HG03571 (cell line): ENCODE measurements around the gene CTU2.
A peak's percentile ranks its signal among the peaks of the same experiment; 100 is the strongest.

Experiments
- ATAC-seq: cut with Tn5 transposase; IDR thresholded peaks from one replicate; pipeline ENCODE4 v1.9.1; 2021; ENCODE audit not compliant: unreplicated experiment

The CTU2 gene

GRCh38 chr16:88681084-88681680 is 25.1 kb upstream of the CTU2 start:
- no peak for ATAC-seq

DNA sequence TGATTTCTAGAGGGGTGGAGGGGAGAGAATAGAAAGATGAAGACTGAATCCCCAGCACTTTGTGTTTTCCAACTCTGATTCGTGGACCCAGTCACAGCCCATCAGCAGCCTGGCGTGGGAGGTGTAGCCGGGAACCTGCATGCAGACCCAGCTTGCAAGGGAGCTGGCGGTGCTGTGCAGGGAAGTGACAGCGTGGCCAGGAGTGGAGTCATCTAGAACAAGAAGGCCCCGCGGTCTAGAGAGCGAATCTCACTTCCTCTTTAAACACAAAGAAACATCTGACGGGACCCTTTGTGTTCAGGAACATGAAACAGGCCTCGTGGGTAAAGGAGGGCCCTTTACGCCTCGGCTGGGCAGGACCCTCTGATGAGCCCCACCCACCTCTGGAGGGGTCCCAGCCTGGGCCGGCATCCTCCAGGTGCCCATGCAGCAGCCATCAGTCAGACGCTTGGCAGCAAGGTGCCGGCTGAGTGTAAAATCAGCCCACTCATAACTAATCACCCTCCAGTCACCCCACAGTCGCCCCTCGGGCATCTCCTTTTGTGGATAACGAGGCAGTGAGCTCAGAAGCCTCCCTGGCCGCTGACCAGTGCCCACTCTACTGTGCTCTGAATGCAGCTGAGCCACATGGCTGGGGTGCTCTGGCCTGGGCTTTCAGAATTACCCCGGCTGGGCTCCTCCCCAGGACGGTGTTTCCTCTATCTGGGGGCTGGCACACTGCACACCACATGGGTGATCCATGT is 24.4 kb upstream of the CTU2 start:
- peak; percentile 65 for ATAC-seq

DNA sequence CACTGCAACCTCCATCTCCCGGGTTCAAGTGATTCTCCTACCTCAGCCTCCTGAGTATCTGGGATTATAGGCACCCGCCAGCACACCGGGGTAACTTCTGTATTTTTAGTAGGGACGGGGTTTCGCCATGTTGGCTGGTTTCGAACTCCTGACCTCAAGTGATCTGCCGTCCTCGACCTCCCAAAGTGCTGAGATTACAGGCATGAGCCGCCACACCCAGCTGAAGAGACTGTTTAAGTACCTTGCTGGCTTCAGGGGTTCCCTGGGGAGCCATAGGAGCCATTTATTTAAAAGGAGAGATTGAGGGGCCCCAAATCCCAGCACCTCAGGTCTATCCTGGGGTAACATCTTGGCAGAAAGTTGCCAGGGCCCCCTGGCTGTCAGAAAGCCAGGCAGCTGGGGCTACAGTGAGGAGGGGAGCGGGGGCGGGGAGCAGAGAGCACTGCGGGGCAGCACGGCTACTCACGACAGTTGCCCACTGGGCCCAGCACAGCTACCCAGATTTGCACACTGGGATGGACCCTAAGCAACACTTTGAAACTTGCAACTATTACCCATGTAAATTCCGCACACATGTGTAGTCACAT is 21.6 kb upstream of the CTU2 start:
- ATAC-seq = no peak

- ATAC-seq = no peak
These were observed 20.9 kb upstream of the CTU2 start for GRCh38 chr16:88685156-88686061.

GRCh38 chr16:88686062-88686438 is 20.3 kb upstream of the CTU2 start:
- ATAC-seq = peak; percentile 4

GRCh38 chr16:88686439-88687253 is 19.7 kb upstream of the CTU2 start, which contains the start of gene SNAI3:
Gene SNAI3 (minus strand): TSS chr16:88686507. CDS start chr16:88686406, 101 bp downstream.
- ATAC-seq = peak; percentile 54

DNA sequence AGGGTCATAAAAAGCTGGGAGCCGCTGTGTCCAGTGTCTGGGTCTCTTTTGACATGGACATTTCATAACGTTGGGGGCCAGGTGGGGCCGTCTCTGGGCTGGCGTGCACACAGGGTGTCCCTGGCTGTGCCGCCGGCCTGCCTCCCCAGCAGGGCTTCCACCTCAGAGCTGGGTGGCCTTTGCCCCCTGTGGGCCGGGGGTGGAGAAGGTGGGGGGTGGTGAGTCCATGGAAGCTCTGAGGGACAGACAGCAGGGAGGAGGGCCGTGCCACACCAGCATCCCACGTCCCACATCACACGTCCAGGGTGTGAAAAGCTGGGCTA is 19.1 kb upstream of the CTU2 start:
- no peak for ATAC-seq

- ATAC-seq = no peak
These were observed 18.7 kb upstream of the CTU2 start for GRCh38 chr16:88687676-88688012.

GRCh38 chr16:88688013-88688778 is 18.1 kb upstream of the CTU2 start:
- no peak for ATAC-seq

GRCh38 chr16:88690341-88691128 is 15.8 kb upstream of the CTU2 start:
- ATAC-seq = no peak

DNA sequence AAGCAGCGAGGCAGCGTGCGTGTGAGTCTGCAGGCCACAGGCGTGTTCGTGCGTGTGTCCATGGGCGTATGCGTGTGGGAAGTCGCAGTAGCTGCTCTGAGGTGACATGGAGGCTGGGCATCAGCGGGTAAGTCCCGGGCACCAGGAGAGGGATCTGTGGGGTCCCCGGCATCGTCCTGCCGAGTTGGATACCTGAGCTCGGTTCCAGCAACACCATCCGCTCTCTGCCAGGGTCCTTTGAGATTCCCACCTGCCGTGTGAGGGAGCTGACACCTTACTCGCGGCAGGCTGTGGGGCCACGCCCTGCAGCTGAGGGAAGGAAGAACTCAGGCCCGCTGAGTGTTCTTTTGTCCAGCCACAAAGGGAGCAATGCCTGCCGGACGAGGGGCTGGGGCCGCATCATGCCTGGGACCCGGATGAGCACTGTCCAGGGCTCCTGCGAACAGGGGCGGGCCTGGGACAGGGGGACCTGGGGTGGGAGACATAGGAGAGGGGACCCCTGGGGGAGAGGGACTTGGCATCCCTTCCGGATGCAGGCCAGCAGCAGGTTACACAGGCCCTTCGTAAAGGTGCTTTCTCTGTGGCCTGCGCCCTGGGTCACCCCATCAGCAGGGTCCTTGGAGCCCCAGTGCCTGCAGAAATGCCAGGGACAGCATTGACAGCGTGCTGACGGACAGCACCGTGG is 15.0 kb upstream of the CTU2 start:
- no peak for ATAC-seq

DNA sequence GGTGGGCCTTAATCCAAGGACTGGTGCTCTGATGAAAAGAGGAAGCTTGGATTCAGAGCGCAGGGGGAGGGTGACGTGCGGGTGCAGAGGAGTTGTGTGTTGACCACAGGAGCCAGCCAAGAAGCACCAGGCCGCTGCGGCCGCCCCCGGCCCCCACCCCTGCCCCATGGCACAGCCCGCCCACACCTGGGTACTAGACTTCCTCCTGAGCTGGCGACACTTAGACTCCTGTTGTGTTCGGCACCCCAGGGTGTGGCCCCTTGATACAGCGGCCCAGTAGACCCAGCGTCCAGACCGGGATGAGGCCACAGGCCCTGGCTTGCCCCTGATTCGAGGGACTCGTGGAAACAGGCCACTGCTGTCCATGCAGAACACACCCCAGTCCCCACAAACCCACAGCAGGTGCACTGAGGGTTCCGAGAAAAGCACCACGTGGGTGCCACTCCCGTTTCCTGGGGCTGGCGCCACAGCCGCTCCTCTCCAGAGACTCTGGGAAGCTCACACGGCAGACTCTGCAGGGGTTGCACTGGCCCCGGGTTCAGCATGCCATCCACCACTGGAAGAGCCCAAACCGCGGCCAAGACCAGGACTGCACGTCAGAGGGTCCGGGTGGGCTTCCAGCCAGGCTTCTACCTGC is 14.3 kb upstream of the CTU2 start:
- ATAC-seq = no peak

GRCh38 chr16:88692861-88693260 is 13.4 kb upstream of the CTU2 start:
- no peak for ATAC-seq

DNA sequence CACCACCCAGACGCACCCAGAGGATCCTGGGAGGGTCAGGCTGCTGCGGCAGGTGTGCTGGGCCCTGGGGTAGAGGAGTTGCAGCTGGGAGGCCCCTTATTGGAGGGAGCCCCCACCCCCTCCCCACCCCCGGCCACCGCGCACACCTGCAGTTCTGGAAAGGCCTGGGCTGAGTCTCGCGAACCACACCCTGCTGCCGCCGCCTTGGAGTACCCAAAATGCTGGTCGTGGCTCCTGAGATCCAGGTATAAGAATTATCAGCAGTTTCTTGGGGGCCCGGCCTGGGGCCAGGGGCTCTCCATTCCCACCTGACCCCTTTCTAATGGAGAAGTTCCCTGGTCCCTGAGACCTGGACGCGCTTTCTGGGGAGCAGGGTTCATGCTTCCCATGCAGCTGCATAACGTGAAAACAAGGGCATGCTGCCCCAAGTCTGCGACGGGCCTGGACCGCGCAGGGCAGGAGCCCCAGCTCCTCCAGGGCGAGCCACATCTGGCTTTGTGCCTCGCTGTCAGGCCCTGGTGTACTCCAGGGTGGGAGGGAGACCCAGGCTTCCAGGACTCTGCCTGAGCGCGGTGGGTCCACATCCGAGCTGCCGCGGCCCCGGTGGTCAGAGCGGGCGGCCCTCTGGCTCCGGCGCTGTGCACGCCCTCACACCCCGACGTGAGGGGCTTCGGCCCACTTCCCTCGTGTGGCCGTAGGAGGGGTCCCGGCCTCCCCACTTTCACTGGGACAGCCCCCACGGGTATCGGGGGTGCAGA is 12.7 kb upstream of the CTU2 start:
- no peak for ATAC-seq

DNA sequence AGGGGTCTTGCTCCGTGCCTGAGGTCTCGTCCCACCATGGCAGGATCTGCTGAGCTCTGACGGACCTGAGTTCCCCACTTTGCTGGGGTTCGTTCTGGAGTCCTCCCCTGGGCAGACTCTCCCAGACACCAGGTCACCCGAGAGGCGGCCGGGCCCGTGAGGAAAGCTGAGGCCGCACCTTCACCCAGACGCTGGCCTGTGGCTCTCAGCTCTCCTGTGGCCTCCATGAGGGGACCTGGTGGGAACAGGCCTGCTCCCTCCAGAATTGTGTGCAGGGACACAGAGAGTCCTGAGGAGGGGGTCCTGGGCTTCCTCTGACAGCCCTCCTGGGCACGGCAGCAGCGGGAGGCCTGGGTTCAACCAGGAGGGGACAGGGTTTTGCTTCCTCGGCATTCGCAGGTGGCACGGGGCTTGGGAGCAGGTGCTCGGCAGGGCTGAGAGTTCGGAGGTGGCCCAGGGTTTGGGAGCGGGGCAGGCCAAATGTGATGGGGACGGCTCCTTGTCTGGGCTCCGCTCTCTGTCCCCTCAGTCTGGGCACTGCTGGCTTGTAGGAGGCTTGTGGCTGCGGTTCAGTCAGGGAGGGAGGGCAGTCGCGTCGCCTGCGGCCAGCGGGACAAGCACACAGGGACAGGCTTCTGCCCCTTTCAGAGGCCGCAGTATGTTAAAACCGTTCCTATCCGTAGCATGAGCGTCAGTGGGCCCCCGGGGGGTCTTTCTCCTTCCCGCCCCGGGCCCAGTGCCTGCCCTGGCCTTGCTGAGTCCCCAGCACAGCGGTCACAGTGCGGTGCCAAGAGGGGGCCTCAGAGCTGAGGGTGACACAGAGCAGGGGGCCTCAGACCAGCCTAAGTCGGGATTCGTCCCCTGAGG is 11.8 kb upstream of the CTU2 start:
- no peak for ATAC-seq

GRCh38 chr16:88695218-88695617 is 11.1 kb upstream of the CTU2 start:
- ATAC-seq = no peak

GRCh38 chr16:88695753-88696152 is 10.6 kb upstream of the CTU2 start:
- no peak for ATAC-seq
